Adrenal gland (tissue), 5 donors: ENCODE data around the gene WDR86.

ENCODE experiments used
- POLR2A ChIP-seq, 2 donors: fragments of 450-650 bp; IDR thresholded peaks; one replicate each; pipeline ENCODE4 v1.6.1; 2017; ENCODE audit warnings: antibody characterized with exemption in 2 of 2, mild to moderate bottlenecking in 2 of 2, moderate library complexity in 1 of 2
- TF ChIP-seq, protein P1 (sequence below), 6 experiments: fragments of 450-650 bp in 4 of 6; fragments of 200-600 bp in 2 of 6; sonication (generic) in 1 of 6; IDR thresholded peaks; 1 replicate in 5 of 6; 2 replicates in 1 of 6; pipeline versions ENCODE4 v1.5.1 to v1.8.0; 2016 to 2021; ENCODE audit warnings: antibody characterized with exemption in 6 of 6, mild to moderate bottlenecking in 2 of 6, moderate library complexity in 1 of 6
- donor health status: DM: no; HTN: no; CAD: no.

GRCh38 chr7:151436446-151437158, 26.8 kb upstream of the WDR86 start:
- no peak for TF ChIP-seq POLR2A (IDR thresholded peaks at IDR 0.05)
- TF ChIP-seq, protein P1, sequence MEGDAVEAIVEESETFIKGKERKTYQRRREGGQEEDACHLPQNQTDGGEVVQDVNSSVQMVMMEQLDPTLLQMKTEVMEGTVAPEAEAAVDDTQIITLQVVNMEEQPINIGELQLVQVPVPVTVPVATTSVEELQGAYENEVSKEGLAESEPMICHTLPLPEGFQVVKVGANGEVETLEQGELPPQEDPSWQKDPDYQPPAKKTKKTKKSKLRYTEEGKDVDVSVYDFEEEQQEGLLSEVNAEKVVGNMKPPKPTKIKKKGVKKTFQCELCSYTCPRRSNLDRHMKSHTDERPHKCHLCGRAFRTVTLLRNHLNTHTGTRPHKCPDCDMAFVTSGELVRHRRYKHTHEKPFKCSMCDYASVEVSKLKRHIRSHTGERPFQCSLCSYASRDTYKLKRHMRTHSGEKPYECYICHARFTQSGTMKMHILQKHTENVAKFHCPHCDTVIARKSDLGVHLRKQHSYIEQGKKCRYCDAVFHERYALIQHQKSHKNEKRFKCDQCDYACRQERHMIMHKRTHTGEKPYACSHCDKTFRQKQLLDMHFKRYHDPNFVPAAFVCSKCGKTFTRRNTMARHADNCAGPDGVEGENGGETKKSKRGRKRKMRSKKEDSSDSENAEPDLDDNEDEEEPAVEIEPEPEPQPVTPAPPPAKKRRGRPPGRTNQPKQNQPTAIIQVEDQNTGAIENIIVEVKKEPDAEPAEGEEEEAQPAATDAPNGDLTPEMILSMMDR (IDR thresholded peaks at IDR 0.05): no peak
